Activated naive CD4-positive, alpha-beta T cell treated with anti-CD3 and anti-CD28 coated beads, Interleukin-2, amount 50 U/mL, for 72 hours (primary cell): Measurements from ENCODE around the gene DCTN4. TPM values are rescaled to one million over a fixed set of nuclear protein-coding genes. Genes with fewer than 3 reads are reported as not detected.

Experiments used
- ATAC-seq, 2 donors: fragments of 150-1000 bp; cut with Tn5 transposase; 2 replicates each; pipeline ENCODE4 v1.10.0; 2021; ENCODE audit warnings: mild to moderate bottlenecking in 2 of 2, moderate library complexity in 2 of 2
- DNase-seq, 2 donors: peaks; one replicate each; pipeline ENCODE4 v3.0.0; 2021 to 2022; ENCODE audit warnings: low spot score in 2 of 2
- H3K27ac Mint-ChIP-seq, 2 donors: one replicate each; pipeline ENCODE4 v1.8.0; 2022; ENCODE audit warnings: mild to moderate bottlenecking in 2 of 2, mixed read lengths in 2 of 2
- H3K36me3 Mint-ChIP-seq, 2 donors: one replicate each; pipeline ENCODE4 v1.8.0; 2022; ENCODE audit warnings: mixed read lengths in 2 of 2
- H3K9me3 Mint-ChIP-seq, 2 donors: one replicate each; pipeline ENCODE4 v1.8.0; 2022; ENCODE audit warnings: mixed read lengths in 2 of 2
- total RNA-seq, 2 donors: library from RNA; stranded (reverse); gene quantifications; one replicate each; pipeline ENCODE4 v1.2.3, GENCODE V29; 2022

Gene DCTN4
- total RNA-seq, 2 donors from 2014 or later, result 44.0 to 56.4 TPM

DNA sequence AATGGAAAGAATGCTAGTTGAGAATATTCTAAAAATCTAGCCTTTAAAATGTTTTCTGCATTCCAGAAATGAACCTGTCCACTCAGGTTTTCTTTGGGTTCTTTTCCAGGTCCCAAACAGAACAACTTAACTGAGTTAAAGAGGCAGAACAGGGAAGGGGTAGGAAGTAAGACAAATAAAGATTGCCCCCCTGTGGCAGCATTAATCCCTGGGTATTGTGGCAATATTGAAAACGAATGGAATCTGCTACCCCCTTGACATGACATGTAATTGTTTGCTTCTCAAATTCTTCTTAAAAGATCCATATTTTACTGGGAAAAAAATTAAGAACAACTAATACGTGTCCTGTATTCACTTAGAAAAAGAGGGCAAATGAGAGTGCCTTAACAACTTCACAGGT, 48.7 kb downstream of the DCTN4 start:
- ATAC-seq, result no peak
- H3K27ac Mint-ChIP-seq, result no peak overlapping the region
- peaks cover 0 to 4% of the 10 kb centered on the region in 2 donors for H3K36me3 Mint-ChIP-seq
- no peaks in the 10 kb centered on the region for H3K9me3 Mint-ChIP-seq
- DNase-seq, result no peak

DNA sequence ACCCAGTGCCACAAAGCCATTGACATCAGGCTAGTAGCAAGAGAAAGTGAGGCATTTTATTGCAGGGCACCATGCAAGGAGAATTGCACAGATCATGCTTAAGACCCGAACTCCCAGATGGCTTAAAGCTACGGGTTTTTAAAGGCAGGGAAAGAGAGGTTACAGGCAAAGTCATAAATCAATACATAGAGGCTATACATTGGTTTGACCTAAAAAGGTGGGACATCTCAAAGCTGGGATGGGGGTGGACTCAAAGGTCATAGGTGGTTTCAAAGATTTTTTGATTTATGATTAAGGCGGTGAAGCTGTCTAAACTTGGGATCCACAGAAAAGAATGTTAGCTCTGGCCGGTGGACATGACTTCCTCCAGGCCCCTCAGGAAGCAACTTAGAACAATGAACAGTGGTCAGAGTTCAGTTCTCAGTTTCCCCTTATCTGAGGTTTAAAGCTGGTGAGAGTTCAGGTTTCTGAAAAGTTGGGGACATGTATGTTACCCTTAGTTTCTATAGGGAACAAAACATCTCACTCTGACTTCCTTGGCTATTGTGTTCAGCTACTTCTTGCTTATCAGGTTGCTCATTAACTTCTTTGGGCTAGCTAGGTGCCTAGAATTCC, 51.9 kb downstream of the DCTN4 start:
- DNase-seq, result no peak
- Mint-ChIP-seq H3K27ac (no peak overlapping the region), H3K9me3 (no peaks in the 10 kb centered on the region), H3K36me3 (peaks cover 0 to 4% of the 10 kb centered on the region in 2 donors)
- ATAC-seq, result no peak

DNA sequence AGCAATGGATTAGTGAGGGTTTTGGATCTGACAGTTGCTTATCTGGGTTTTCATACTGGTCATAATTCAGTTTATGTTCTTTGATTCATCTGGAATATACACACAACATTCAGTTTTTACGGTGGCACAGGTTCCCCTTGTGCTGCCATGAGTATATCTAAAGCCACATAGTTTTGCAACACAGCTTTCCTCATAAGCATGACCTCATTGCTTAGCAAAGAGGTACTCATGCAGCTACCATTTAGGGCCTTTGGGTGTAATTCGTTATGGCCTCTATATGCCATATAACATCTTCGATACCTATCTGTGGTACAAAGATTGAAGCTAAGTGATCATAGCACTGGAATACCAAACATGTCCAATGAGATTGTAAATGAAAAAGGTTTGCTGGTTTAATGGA, 55.1 kb downstream of the DCTN4 start:
- ATAC-seq (no peak), DNase-seq (no peak)
- H3K36me3 Mint-ChIP-seq, result peaks cover 0 to 4% of the 10 kb centered on the region in 2 donors
- H3K9me3 Mint-ChIP-seq, result no peaks in the 10 kb centered on the region
- no peak overlapping the region for H3K27ac Mint-ChIP-seq

DNA sequence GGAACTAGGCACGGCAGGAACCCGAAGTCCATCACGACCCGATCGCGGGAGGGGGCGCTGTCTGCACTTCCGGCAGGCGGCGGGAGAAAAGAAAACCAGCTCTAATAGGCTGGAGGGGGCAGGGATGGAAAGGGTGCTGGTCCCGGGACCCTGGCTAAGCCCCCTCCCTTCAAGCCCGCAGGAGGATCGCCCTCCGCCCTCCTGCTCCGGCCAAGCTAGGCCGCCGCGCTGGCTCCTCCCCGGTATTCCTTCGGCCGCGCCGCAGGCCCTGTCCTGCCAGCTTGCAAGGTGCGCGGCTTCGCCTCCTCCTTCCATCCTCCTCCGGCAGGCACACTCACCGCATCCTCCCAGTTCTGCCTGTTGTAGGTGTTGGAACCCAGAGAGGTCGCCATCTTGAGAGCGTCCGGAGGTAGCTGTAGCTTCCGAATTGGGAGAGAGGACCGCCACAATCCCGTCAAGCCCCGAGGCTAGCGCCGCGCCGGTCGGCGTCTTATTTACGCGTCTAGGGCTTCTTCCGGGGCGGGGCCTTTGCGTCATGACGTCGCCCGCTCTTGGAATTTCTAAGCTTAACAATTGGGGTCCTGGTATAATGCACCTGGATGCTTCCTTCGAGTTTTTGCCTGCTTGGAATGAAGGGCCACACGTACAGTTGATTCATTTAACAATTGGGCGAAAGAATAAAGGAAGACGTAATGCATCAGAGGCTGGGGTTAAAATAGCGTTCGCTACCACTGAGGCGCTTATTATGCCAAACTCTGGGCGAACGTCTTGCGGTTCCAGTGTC, 58.0 kb downstream of the DCTN4 start, which contains the start of gene RBM22:
TSS of gene RBM22 (minus strand) at position 469 of the 784 bp plus-strand sequence. CDS start at position 392, 77 bp downstream.
- Mint-ChIP-seq H3K9me3 (no peaks in the 10 kb centered on the region), H3K27ac (no peak within 1 kb of the TSS), H3K36me3 (peaks cover 0 to 4% of the 10 kb centered on the region in 2 donors)
- DNase-seq, result peak; percentile 88
- peak; percentile 95 for ATAC-seq

DNA sequence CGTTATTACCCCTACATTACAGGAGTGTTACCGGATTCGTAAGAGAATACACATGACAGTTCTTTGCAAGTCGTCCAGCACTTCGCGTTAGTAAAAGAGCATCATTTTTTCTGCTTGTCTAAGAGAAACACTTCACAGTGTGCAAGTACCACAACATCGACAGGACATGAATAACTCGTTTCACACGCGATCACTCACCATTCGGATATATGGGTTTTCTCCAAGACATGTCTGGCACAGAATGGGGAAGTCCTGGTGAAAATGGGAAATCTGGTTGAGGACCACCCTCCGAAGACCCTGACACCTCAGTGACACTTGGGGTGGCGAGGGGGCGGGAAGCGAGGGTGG, 58.6 kb downstream of the DCTN4 start:
- peak in 1 of 2 donors; percentile 28 for ATAC-seq
- H3K9me3 Mint-ChIP-seq, result no peaks in the 10 kb centered on the region
- H3K36me3 Mint-ChIP-seq, result peaks cover 3 to 4% of the 10 kb centered on the region in 2 donors
- no peak overlapping the region for H3K27ac Mint-ChIP-seq
- DNase-seq, result no peak

DNA sequence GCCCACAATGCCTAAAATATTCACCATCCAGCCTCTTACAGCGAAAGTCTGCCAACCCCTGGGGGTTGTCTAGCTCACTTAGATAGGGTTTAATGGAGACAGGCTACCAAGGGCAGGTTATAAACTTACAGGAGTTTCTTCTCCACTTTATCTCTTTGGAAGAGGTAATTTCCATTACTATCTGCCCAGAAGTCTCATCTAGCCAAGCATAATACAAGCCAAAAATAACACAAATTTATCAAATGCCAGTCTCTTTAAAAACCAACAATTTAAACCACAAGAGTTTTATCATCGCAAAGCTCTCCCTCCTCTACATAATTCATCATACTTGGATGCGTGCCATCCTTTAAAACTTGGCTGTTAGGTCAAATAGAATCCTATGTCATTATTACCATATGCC, 64.2 kb downstream of the DCTN4 start:
- ATAC-seq, result no peak
- DNase-seq, result no peak
- peaks cover 4 to 25% of the 10 kb centered on the region in 2 donors for H3K36me3 Mint-ChIP-seq
- peak overlapping the region in 1 of 2 donors; percentile 89 for H3K27ac Mint-ChIP-seq
- H3K9me3 Mint-ChIP-seq, result no peaks in the 10 kb centered on the region

DNA sequence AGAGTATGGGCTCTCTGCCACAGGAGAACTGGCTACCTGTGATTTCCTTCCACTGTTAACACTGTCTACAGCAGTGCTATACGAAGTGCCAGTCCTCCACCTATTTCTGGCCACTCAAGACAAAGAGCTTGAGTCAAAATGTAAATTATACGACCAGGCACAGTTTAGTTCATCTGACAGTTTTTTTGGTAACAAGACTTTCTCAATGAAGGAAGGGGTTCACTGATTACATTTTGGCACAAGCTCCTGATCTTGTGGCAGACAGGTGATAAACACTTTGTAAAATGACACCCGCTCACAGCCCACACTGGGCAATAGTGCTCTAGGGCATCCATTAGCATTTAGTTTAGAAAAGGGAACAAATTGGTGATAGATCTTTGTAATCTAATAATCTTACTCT, 66.5 kb downstream of the DCTN4 start:
- H3K27ac Mint-ChIP-seq, result peak overlapping the region in 1 of 2 donors; percentile 15
- ATAC-seq (no peak), DNase-seq (no peak)
- H3K36me3 Mint-ChIP-seq, result peaks cover 11 to 31% of the 10 kb centered on the region in 2 donors
- H3K9me3 Mint-ChIP-seq, result no peaks in the 10 kb centered on the region

DNA sequence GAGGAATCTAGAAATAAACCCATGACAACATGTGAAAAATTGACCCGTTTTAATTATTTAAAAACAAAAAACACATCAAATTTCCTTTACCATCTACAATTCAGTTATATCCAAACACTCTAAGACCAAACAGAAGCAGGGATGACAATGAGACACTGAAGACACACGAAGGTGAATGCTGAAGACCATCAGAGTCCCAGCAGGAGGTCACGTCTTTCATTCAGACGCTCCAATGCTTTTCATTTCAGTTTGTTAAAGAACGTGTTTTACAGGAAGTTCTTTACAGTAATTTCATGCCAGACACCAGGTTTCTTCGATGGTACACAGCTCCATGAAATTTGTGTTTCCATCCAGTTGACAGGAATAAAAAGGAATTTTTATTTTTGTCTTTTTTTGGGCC, 68.1 kb downstream of the DCTN4 start:
- Mint-ChIP-seq H3K9me3 (no peaks in the 10 kb centered on the region), H3K27ac (peak overlapping the region in 1 of 2 donors; percentile 72), H3K36me3 (peaks cover 6 to 31% of the 10 kb centered on the region in 2 donors)
- DNase-seq (no peak), ATAC-seq (no peak)

DNA sequence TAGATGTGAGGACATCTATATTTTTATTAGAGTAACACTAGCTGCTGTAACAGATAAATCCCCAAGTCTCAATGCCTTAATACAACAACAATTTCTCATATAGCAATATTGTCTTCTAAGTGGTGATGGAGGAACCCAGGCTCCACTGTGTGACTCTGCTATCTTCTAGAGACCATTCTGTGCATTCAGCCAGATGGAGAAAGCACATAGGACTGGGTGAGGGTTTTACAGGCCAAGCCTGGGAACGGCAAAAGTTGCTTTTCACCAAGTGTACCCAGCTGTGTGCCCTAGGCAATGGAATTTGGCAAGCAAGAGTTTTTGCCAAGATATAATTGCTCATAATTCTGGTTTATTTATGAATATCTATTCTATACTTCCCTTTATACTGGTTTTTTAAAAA, 69.7 kb downstream of the DCTN4 start:
- Mint-ChIP-seq H3K9me3 (no peaks in the 10 kb centered on the region), H3K36me3 (peaks cover 6 to 22% of the 10 kb centered on the region in 2 donors), H3K27ac (no peak overlapping the region)
- DNase-seq, result no peak
- peak in 1 of 2 donors; percentile 10 for ATAC-seq

DNA sequence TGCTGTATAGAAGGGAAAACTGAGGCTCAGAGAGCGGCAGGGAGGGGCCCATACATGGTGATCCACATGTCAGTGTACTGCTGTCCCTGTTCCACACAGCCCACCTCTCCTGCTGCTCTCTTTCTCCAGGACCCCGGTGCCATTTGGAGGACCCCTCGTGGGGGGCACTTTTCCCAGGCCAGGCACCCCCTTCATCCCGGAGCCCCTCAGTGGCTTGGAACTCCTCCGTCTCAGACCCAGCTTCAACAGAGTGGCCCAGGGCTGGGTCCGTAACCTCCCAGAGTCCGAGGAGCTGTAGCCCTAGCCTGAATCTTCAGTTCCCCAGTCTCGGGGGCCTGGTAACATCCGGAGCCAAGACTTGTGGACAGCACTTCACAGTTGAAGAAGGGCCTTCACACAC, 82.2 kb downstream of the DCTN4 start:
- H3K27ac Mint-ChIP-seq, result no peak overlapping the region
- H3K36me3 Mint-ChIP-seq, result no peaks in the 10 kb centered on the region
- DNase-seq (no peak), ATAC-seq (no peak)
- H3K9me3 Mint-ChIP-seq, result no peaks in the 10 kb centered on the region

DNA sequence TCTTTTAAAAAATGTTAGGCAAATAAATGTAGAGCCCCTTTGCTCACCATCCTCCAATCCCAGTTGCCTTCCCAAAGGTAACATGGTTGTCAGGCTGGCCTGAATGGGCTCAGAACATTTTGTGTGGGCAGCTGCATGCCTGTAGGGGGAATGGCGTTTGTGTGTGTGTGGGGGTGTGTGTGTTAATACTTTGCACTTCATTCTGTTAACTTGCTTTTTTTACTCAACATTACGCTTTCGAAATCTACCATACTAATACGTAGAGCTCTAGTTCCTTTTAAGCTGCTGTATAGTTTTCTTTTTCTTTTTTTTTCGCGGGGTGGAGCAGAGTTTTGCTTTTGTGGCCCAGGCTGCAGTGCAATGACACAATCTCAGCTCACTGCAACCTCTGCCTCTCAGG, 83.7 kb downstream of the DCTN4 start:
- Mint-ChIP-seq H3K9me3 (no peaks in the 10 kb centered on the region), H3K36me3 (no peaks in the 10 kb centered on the region), H3K27ac (no peak overlapping the region)
- ATAC-seq (no peak), DNase-seq (no peak)

DNA sequence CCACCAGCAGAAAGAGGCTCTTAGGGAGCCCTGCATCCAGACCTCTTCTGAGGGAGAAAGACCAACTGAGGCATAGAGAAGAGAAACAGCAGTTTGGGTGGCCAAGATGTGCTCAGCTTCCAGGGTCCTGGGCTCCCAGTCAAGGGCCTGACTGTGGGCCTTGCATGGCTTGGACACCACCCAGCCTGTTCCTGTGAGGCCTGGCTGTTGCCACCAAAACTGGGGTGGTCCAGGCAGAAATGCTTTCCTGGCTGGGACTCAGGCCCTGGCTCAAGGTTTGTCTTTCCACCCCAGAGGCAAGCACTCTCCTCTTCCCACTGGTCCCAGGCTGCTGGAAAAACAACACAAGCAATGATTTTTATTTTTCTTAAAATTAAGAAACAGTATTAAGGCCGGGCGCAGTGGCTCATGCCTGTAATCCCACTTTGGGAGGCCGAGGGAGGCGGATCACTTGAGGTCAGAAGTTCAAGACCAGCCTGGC, 84.4 kb downstream of the DCTN4 start:
- Mint-ChIP-seq H3K36me3 (no peaks in the 10 kb centered on the region), H3K27ac (no peak overlapping the region), H3K9me3 (no peaks in the 10 kb centered on the region)
- no peak for ATAC-seq
- DNase-seq, result no peak

DNA sequence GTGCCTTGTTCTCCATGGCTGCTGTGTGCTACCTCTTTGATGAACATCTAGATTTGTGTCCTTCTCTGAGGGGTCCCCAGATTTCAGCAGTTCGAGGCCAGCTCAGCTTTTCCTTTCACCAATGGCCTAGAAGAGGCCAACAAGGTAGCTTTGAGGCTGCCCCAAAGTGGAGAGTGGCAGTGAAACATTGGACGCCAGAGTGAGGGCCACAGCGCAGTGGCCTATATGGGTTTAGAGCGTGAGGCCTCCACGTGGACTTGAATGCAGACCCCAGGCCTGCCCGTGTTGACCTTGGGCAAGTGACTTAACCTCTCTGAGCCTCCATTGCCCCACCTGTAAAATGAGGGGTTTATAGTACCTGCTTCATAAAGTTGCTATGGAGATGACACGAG, 85.9 kb downstream of the DCTN4 start:
- H3K27ac Mint-ChIP-seq, result no peak overlapping the region
- DNase-seq (no peak), ATAC-seq (no peak)
- no peaks in the 10 kb centered on the region for H3K36me3 Mint-ChIP-seq
- H3K9me3 Mint-ChIP-seq, result no peaks in the 10 kb centered on the region

DNA sequence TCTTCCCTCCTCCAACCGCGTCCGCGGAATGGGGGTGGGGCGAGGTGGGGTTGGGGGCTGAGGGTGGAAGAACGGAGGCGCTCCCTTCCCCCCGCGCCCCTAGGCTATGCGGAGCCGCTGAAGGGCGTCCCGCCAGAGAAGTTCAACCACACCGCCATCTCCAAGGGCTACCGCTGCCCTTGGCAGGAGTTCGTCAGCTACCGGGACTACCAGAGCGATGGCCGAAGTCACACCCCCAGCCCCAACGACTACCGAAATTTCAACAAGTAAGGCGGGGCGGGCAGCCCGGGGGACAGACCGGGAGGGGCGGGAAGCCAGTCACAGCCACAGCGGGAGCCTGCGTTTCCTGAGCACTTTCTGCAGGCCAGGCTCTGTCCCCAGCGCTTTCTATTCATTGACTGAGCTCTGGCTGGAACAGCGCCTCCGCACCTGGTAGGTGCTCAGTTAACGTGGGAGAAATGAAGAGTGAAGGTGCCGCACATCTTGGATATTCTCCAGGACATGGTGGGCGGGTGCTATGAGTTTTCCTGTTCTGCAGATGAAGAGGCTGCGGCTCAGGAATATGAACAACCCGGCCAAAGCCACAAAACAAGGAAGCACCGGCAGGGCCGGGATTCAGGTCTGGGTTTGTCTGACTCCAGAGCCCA, 86.5 kb downstream of the DCTN4 start:
- no peaks in the 10 kb centered on the region for H3K9me3 Mint-ChIP-seq
- ATAC-seq, result peak; percentile 79 to 82

DNA sequence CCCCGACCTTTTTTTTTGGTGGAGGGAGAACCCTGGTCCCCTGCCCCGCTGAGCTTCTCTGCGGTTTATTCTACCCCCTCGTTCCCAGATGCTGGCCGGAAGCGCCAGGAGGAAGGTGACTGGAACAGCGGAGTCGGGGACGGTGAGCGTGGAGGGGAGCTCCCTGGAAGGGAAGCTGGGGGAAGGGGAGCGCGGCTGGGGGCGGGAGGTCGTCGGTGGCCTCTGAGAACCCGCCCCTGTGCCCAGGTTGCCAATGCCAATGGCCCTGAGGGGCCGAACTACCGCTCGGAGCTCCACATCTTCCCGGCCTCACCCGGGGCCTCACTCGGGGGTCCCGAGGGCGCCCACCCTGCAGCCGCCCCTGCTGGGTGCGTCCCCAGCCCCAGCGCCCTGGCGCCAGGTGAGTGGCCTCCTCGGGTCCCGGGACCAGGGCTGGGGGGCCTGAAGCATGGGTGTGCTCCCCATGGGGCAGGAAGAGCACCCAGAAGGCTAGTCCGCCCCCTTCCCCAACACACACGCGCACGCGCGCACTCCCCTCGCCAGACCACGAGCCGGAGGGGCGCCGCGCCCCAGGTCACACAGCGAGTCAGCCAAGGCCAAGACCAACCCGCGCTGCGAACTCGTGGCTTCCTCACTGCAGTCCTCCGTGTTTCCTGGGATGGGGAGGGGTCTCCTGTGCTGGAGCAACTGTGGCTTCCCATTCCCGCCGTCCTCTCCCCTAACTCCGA, 87.1 kb downstream of the DCTN4 start:
- H3K9me3 Mint-ChIP-seq, result no peaks in the 10 kb centered on the region
- peak in 1 of 2 donors; percentile 25 for DNase-seq
- ATAC-seq, result peak; percentile 61 to 68
- no peak overlapping the region for H3K27ac Mint-ChIP-seq
- no peaks in the 10 kb centered on the region for H3K36me3 Mint-ChIP-seq

More for the DNA sequence above, 86.5 kb downstream of the DCTN4 start:
- Mint-ChIP-seq H3K36me3 (no peaks in the 10 kb centered on the region), H3K27ac (no peak overlapping the region)
- DNase-seq, result peak in 1 of 2 donors; percentile 30

DNA sequence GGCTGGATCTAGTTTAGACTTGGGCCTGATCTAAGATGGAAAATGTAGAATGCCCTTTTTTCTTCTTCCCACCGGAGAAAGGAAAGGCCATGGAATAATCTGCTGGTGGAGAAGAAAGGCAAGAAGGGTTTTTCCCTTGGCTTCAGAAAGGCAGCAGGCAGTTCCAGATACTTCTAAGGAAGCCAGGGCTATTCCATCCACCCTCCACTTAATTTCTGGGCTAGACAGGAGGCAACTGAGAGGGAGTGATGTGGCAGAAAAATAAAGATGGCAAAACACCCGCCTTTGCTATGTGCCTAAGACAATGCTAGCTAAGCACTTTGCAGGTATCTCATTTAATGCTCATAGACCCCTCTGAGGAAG, 87.9 kb downstream of the DCTN4 start:
- H3K27ac Mint-ChIP-seq, result no peak overlapping the region
- no peaks in the 10 kb centered on the region for H3K9me3 Mint-ChIP-seq
- no peaks in the 10 kb centered on the region for H3K36me3 Mint-ChIP-seq

More for the DNA sequence above, 87.9 kb downstream of the DCTN4 start:
- ATAC-seq, result no peak
- DNase-seq, result no peak
